HuH-7.5 (cell line): ENCODE results near the gene KRT83.

Experiments
- DNase-seq: peaks from one replicate; pipeline ENCODE4 v3.0.0; 2011; ENCODE audit warnings: low spot score

KRT83 gene

GRCh38 chr12:52320784-52321400 is at the start of gene KRT83:
Gene KRT83 (minus strand): TSS chr12:52321398. CDS start chr12:52321335, 63 bp downstream.
- DNase-seq, result no peak

GRCh38 chr12:52369809-52370208 is 48.6 kb upstream of the KRT83 start:
- DNase-seq, result no peak

GRCh38 chr12:52369211-52369610 is 48.0 kb upstream of the KRT83 start:
- DNase-seq, result no peak

GRCh38 chr12:52368508-52368907 is 47.3 kb upstream of the KRT83 start:
- no peak for DNase-seq

GRCh38 chr12:52367876-52368275 is 46.7 kb upstream of the KRT83 start:
- DNase-seq, result no peak

- DNase-seq, result no peak
Measured at GRCh38 chr12:52366738-52367485, 45.7 kb upstream of the KRT83 start, which contains the start of gene KRT85. Gene KRT85 (minus strand): TSS chr12:52367481. CDS start chr12:52367405, 76 bp downstream.

GRCh38 chr12:52364901-52365489 is 43.8 kb upstream of the KRT83 start:
- DNase-seq, result no peak

GRCh38 chr12:52364061-52364460 is 42.9 kb upstream of the KRT83 start:
- no peak for DNase-seq

- no peak for DNase-seq
Measured at GRCh38 chr12:52363111-52363679, 42.0 kb upstream of the KRT83 start.

GRCh38 chr12:52362118-52362726 is 41.0 kb upstream of the KRT83 start:
- no peak for DNase-seq

GRCh38 chr12:52361553-52361952 is 40.4 kb upstream of the KRT83 start:
- no peak for DNase-seq

- DNase-seq, result no peak
Measured at GRCh38 chr12:52360663-52361271, 39.6 kb upstream of the KRT83 start.

- no peak for DNase-seq
Measured at GRCh38 chr12:52360106-52360662, 39.0 kb upstream of the KRT83 start.

GRCh38 chr12:52359621-52360061 is 38.4 kb upstream of the KRT83 start:
- no peak for DNase-seq

- no peak for DNase-seq
Measured at GRCh38 chr12:52358575-52359350, 37.6 kb upstream of the KRT83 start.

- DNase-seq, result no peak
Measured at GRCh38 chr12:52356762-52357580, 35.8 kb upstream of the KRT83 start.

GRCh38 chr12:52356031-52356761 is 35.0 kb upstream of the KRT83 start:
- DNase-seq, result no peak

GRCh38 chr12:52355176-52355575 is 34.0 kb upstream of the KRT83 start:
- no peak for DNase-seq

GRCh38 chr12:52354200-52354599 is 33.0 kb upstream of the KRT83 start:
- no peak for DNase-seq
